Muscle layer of colon (tissue), 2 donors: ENCODE measurements around the gene CYP2A13.
"Not testable (repeated sequence)": the region's sequence is repeated elsewhere in the genome, so short reads cannot be mapped to it uniquely, and the experiment has no call there.

Experiments used
- H3K27ac ChIP-seq: one replicate; pipeline ENCODE4 v1.7.0; 2013; ENCODE audit warnings: low read depth, mild to moderate bottlenecking, low read length, moderate library complexity
- H3K27me3 ChIP-seq, 2 donors: one replicate each; pipeline ENCODE4 v1.7.0; 2013; ENCODE audit warnings: low read length in 2 of 2, mild to moderate bottlenecking in 2 of 2; ENCODE audit not compliant: insufficient read depth in 2 of 2, control insufficient read depth in 1 of 2
- H3K36me3 ChIP-seq: one replicate; pipeline ENCODE4 v1.7.0; 2013; ENCODE audit warnings: mild to moderate bottlenecking, low read length; ENCODE audit not compliant: insufficient read depth
- H3K4me1 ChIP-seq: one replicate; pipeline ENCODE4 v1.7.0; 2013; ENCODE audit warnings: mild to moderate bottlenecking, low read length; ENCODE audit not compliant: insufficient read depth
- H3K4me3 ChIP-seq, 2 donors: one replicate each; pipeline ENCODE4 v1.7.0; 2013; ENCODE audit warnings: low read length in 2 of 2, low read depth in 1 of 2, mild to moderate bottlenecking in 1 of 2, moderate library complexity in 1 of 2
- H3K9ac ChIP-seq: one replicate; pipeline ENCODE4 v1.7.0; 2013; ENCODE audit warnings: low read length
- H3K9me3 ChIP-seq: one replicate; pipeline ENCODE4 v1.7.0; 2013; ENCODE audit warnings: mild to moderate bottlenecking, low read length
- donor health status: abdominal sarcoma.
- donor health status: Adenocarcinoma of cecum.

The CYP2A13 gene

GRCh38 chr19:41095703-41096102, 7.5 kb downstream of the CYP2A13 start:
- Histone ChIP-seq H3K27ac (no peak overlapping the region), H3K9me3 (no peaks in the 10 kb centered on the region), H3K27me3 (peaks cover 0 to under 1% of the 10 kb centered on the region in 2 donors), H3K9ac (no peak overlapping the region), H3K4me3 (no peak overlapping the region), H3K36me3 (no peaks in the 10 kb centered on the region), H3K4me1 (no peaks in the 10 kb centered on the region)

- H3K9me3 ChIP-seq, result no peaks in the 10 kb centered on the region
- H3K4me1 ChIP-seq, result no peaks in the 10 kb centered on the region
- no peak overlapping the region for H3K27ac ChIP-seq
- H3K9ac ChIP-seq, result no peak overlapping the region
- H3K27me3 ChIP-seq, result no peaks in the 10 kb centered on the region
- H3K4me3 ChIP-seq, result no peak overlapping the region
- no peaks in the 10 kb centered on the region for H3K36me3 ChIP-seq
These were observed 8.1 kb downstream of the CYP2A13 start for GRCh38 chr19:41096353-41096752.

DNA sequence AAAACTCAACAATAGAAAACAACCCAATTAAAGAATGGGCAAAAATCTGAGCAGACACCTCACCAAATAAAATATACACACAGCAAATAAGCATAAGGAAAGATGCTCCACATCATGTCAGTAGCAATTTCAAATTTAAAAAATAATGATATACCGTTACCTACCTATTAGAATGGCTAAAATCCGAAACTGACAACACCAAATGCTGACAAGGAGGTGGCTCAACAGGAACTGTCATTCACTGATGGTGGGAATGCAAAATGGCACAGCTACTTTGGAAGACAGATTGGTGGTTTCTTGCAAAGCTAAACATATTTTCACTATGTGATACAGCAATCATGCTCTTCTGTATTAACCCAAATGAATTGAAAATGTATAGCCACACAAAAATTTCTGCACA, 9.1 kb downstream of the CYP2A13 start:
- Histone ChIP-seq H3K4me3 (no peak overlapping the region), H3K36me3 (no peaks in the 10 kb centered on the region), H3K27ac (no peak overlapping the region), H3K4me1 (no peaks in the 10 kb centered on the region), H3K9me3 (no peaks in the 10 kb centered on the region), H3K27me3 (no peaks in the 10 kb centered on the region), H3K9ac (no peak overlapping the region)

DNA sequence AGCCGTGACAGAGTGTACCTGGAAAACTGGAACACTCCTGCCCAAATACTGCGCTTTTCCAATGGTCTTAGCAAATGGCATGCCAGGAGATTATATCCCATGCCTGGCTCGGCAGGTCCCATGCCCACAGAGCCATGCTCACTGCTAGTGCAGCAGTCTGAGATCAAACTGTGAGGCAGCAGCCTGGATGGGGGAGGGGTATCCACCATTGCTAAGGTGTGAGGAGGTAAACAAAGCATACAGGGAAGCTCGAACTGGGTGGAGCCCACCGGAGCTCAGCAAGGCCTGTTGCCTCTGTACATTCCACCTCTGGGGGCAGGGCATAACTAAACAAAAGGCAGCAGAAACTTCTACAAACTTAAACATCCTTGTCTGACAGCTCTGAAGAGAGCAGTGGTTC, 10.5 kb downstream of the CYP2A13 start:
- H3K36me3 ChIP-seq, result no peaks in the 10 kb centered on the region

GRCh38 chr19:41102210-41102609, 14.0 kb downstream of the CYP2A13 start:
- not testable (repeated sequence) for H3K4me1 ChIP-seq, H3K9me3 ChIP-seq, H3K9ac ChIP-seq, H3K4me3 ChIP-seq, H3K27me3 ChIP-seq, H3K36me3 ChIP-seq, H3K27ac ChIP-seq

More for the DNA sequence above, 10.5 kb downstream of the CYP2A13 start:
- Histone ChIP-seq H3K4me3 (no peak overlapping the region), H3K27me3 (no peaks in the 10 kb centered on the region), H3K9me3 (no peaks in the 10 kb centered on the region), H3K27ac (no peak overlapping the region), H3K9ac (no peak overlapping the region), H3K4me1 (no peaks in the 10 kb centered on the region)

DNA sequence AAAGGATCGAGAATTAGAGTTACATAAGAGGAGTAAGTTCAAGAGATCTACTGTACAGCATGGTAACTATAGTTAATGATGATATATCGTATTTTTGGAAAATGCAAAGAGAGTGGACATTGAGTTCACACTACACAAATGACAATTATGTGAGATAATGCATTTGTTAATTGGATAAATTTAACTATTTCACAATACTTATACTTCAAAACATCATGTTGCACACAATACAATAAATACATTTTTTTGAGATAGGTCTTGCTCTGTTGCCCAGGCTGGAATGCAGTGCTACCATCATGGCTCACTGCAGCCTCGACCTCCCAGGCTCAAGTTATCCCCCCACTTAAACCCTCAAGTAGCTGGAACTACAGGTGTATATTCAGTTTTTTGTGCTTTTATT, 17.9 kb downstream of the CYP2A13 start:
- Histone ChIP-seq H3K4me1 (no peaks in the 10 kb centered on the region), H3K36me3 (no peaks in the 10 kb centered on the region), H3K27ac (no peak overlapping the region), H3K4me3 (no peak overlapping the region), H3K9ac (no peak overlapping the region), H3K9me3 (no peaks in the 10 kb centered on the region), H3K27me3 (no peaks in the 10 kb centered on the region)

GRCh38 chr19:41111296-41111695, 23.0 kb downstream of the CYP2A13 start:
- H3K27ac ChIP-seq, result no peak overlapping the region
- H3K4me3 ChIP-seq, result no peak overlapping the region
- H3K27me3 ChIP-seq, result peaks cover 0 to 4% of the 10 kb centered on the region in 2 donors

DNA sequence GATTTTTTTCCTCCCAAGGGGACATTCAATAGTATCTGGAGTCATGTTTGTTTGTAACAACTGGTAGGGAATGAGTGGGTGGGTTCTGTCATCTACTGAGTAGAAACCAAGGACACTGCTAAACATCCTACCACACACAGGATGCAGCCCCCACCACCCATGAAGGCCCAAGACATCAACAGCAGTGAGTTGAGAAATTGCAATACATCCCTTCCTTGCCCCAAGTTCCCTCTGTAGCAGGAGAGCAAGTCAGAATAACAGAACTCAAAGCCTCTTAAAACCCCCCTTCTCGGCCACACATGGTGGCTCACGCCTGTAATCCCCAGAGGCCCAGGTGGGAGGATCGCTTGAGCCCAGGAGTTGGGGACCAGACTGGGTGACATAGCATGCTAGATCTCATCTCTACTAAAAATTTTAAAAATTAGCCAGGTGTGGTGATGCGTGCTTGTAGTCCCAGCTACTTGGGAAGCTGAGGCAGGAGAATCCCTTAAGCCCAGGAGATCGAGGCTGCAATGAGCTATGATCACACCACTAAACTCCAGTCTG, 23.6 kb downstream of the CYP2A13 start:
- H3K27ac ChIP-seq, result no peak overlapping the region
- no peaks in the 10 kb centered on the region for H3K4me1 ChIP-seq
- no peaks in the 10 kb centered on the region for H3K36me3 ChIP-seq
- H3K27me3 ChIP-seq, result peaks cover 0 to 4% of the 10 kb centered on the region in 2 donors
- no peak overlapping the region for H3K9ac ChIP-seq
- H3K9me3 ChIP-seq, result no peaks in the 10 kb centered on the region
- H3K4me3 ChIP-seq, result no peak overlapping the region

More at GRCh38 chr19:41111296-41111695, 23.0 kb downstream of the CYP2A13 start:
- H3K9ac ChIP-seq, result no peak overlapping the region
- no peaks in the 10 kb centered on the region for H3K36me3 ChIP-seq
- no peaks in the 10 kb centered on the region for H3K9me3 ChIP-seq
- H3K4me1 ChIP-seq, result no peaks in the 10 kb centered on the region

DNA sequence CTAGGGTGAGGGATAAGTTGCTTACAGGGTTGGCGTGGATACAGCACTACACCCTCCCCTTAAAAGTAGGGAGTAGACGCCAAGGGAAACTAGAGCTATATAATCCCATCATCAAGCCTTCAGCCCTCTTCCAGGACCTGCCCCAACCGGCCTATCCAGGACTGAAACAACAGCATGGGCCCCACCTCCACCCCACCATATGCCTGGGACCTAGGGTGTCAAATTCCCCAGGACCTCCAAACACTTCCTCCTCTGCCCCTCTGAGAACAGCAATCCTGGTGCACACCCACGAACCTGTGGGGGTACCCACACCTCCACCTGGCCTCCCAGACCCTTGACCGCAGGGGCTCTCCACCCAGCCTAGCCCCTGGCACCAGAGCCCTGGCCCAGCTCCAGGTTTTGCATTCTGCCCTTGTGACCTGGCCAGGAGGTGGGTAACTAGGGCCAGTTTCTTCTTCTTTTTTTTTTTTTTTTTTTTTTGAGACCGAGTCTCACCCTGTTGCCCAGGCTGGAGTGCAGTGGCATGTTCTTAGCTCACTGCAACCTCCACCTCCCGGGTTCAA, 24.6 kb downstream of the CYP2A13 start:
- H3K9me3 ChIP-seq, result no peaks in the 10 kb centered on the region
- peaks cover 0 to 4% of the 10 kb centered on the region in 2 donors for H3K27me3 ChIP-seq
- H3K4me3 ChIP-seq, result no peak overlapping the region
- H3K36me3 ChIP-seq, result no peaks in the 10 kb centered on the region
- H3K27ac ChIP-seq, result no peak overlapping the region
- no peaks in the 10 kb centered on the region for H3K4me1 ChIP-seq
- no peak overlapping the region for H3K9ac ChIP-seq

DNA sequence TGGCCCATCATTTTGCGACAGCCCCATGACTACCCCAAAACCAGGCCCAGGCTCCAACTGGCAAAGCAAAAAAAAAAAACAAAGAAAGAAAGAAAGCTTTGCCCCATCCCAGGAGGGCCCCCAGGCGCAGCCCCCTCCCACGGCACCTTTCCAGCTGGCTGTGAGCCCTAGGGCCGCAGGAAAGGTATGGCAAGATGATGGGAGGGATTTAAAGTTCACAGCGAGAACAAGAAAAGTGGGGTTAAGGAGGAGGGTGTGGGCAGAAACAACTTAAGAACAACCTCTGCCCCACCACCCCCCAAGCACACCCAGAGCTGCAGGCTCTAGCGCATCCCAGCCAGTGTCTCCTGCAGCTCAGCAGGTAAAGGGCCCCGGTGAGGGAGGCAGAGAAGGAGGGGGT, 25.9 kb downstream of the CYP2A13 start, which contains the start of gene CYP2F1:
Gene CYP2F1, plus strand, starts transcription at position 301 of the 400 bp plus-strand sequence. CDS start 1,757 bp downstream, outside the sequence.
- Histone ChIP-seq H3K9ac (no peak within 1 kb of the TSS), H3K36me3 (no peaks in the 10 kb centered on the region), H3K4me1 (no peaks in the 10 kb centered on the region), H3K9me3 (no peaks in the 10 kb centered on the region), H3K27me3 (peaks cover 0 to 4% of the 10 kb centered on the region in 2 donors), H3K27ac (no peak within 1 kb of the TSS), H3K4me3 (no peak within 1 kb of the TSS)

DNA sequence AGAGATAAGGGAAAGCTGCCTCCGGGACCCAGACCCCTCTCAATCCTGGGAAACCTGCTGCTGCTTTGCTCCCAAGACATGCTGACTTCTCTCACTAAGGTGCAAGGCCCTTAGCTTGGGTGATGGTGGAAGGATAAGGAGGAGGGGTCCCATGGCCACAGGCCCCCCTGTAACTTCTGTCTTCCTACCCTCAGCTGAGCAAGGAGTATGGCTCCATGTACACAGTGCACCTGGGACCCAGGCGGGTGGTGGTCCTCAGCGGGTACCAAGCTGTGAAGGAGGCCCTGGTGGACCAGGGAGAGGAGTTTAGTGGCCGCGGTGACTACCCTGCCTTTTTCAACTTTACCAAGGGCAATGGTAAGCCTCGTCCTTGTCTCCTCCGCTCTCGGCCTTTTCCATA, 28.0 kb downstream of the CYP2A13 start:
- no peak overlapping the region for H3K4me3 ChIP-seq
- no peaks in the 10 kb centered on the region for H3K4me1 ChIP-seq
- H3K9me3 ChIP-seq, result no peaks in the 10 kb centered on the region

More for the DNA sequence above, 28.0 kb downstream of the CYP2A13 start:
- no peak overlapping the region for H3K27ac ChIP-seq
- no peaks in the 10 kb centered on the region for H3K36me3 ChIP-seq
- H3K9ac ChIP-seq, result no peak overlapping the region
- peaks cover 0 to 4% of the 10 kb centered on the region in 2 donors for H3K27me3 ChIP-seq
